GM19452 (cell line): Measurements from ENCODE around the gene PSG3.
"Not testable (repeated sequence)": the region's sequence is repeated elsewhere in the genome, so short reads cannot be mapped to it uniquely, and the experiment has no call there.

Experiments
- ATAC-seq: cut with Tn5 transposase; IDR thresholded peaks from one replicate; pipeline ENCODE4 v1.9.1; 2021; ENCODE audit not compliant: unreplicated experiment

Gene PSG3

DNA sequence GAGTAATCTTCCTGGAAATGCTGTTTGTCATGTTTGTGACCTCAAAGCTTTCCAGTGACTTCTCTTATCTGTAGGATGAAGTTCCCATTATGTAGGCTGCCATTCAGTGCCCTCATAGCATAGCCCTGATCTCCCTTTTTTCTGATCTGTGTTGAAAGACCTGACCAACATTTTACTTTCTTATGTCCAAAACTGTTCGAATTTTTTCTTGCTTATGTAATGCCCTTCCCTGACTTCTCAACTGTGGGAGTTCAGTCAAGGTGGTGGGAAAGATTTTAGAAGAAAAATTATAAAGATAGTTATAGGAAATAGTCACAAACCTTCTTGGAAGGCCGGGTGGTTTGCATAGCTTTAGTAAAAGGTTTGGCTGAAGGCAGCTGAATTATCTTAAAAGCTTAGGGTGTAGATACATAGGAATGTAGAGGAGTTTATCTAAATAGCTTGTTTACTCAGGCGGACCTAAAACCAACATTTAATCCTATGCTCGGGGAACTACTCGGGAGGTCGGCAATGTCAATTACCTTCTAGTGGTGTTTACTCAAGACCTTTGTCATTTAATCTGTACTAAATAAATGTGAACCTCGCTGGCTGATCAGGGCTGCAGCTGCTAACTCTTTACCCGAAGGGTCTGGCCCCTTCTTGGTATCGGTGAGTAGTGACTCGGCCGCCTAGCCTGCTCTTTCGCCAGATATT, 44.3 kb downstream of the PSG3 start:
- no peak for ATAC-seq

DNA sequence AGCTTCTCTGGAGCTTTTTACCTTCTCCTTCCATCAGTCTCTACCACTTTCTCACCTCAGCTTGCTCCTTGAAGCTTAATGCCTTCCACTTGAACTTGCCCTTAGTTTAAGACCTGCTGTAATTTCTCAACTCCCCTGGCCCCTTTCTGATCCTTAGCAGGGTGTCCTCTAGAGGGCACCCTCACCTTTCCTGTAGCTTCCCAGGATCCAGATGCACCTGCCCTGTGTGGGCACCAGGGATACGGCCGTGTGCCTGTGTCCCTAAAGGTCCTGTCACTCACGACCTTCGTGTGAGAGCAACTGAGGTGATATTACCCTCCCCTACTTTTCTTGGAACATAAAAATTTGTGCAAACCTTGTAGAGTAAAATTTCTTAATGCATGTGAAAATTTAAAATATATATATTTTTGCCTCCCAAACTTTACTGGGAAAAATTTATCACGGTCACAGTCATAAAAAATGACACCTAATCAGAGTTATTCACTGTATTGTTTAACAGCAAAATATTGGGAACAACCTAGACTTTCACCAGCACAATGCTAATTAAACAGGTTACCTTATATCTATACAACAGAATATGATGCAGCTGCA, 46.4 kb downstream of the PSG3 start:
- ATAC-seq, result no peak

DNA sequence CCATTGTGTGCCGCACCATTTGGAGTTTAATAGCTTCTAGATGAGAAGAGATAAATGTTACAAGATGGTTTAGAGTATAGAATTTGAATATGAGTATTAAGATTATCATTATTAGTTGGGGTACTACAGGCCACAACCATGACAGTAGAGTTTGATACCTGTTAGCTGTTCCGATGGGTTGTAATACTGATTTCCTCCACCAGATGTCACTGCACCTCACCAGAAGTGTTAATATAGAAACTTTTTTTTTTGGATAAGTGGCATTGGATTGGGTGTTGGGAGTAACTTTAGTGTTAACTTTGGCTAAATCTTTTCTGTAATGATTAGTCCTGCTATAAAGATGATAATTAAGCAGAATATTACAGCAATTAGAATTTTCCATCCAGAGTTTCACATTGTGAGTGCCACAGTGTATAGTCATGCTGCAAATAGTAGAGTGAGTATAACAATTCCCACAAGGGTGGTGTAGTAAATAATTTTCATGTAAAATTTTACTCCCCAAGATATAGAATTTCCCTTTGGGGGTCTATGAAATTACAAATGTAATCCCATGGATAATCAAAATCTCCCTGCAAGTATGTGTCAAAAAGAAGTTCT, 56.3 kb downstream of the PSG3 start:
- ATAC-seq, result no peak

DNA sequence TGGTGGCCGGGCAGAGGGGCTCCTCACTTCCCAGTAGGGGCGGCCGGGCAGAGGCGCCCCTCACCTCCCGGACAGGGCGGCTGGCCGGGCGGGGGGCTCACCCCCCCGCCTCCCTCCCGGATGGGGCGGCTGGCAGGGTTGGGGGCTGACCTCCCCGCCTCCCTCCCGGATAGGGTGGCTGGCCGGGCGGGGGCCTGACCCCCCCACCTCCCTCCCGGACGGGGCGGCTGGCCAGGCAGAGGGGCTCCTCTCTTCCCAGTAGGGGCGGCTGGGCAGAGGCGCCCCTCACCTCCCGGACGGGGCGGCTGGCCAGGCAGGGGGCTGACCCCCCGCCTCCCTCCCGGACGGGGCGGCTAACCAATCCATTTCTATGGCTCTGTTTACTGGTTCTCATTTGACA, 64.0 kb downstream of the PSG3 start:
- ATAC-seq, result not testable (repeated sequence)

DNA sequence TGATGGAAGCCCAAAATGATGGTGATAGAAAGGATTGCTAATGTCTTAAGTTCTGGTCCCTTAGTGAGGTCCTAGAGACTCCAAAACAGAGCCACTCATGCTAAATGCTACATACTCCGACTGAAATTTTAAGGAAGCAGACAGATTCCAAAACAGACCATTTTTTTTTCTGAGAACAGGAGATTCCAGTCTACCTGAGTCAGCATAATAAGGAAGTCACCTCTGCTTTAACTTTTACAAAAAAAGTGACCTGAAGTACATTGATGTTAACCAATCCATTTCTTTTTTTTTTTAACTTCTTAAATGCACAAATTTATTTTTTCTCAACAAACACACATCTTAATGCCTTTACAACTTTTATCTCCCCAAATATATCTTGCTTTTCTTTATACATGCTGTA, 65.7 kb downstream of the PSG3 start:
- not testable (repeated sequence) for ATAC-seq
